ENCODE measurements around the gene LNX1. TPM values are rescaled to one million over a fixed set of nuclear protein-coding genes. Genes with fewer than 3 reads are reported as not detected.

Gene LNX1
- total and polyA plus RNA-seq, 2 of the 8 experiments (the other 6 are each of a cell fraction or from before 2014, with no cell fraction given), result 2.7 to 3.8 TPM

DNA sequence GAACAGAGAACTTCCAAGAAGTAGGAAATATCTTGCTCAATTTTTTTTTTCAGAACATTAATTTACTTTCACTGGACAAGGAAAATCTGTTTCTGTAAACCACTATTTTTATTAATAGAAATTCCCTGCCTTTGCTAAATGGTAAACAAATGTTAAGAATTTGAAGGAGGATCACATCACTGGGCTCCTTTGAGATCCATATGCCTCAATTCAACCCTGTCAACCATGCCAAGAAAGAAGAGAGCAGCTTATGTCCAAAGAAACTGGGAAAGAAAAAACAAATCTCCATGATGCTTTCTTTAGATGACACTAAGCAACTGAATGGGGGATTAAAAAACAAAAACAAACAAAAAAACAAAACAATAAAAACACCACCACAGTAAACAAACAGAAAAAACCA is 47.7 kb downstream of the LNX1 start:
- H3K4me3 ChIP-seq (ENCODE audit: extremely low read depth in 1 of 4, insufficient read depth in 2 of 4, low read depth in 3 of 4, low read length in 4 of 4), result no peak overlapping the region
- no peak overlapping the region for H2BK120ac ChIP-seq (replicated peaks; ENCODE audit: low read depth, low read length)
- no peak overlapping the region for H3K14ac ChIP-seq (ENCODE audit: insufficient read length)
- H3K4ac ChIP-seq (replicated peaks; ENCODE audit: insufficient read length, low read depth, low read length), result no peak overlapping the region
- POLR2A ChIA-PET (ENCODE audit: partially characterized antibody), result no interaction called here
- H3K27me3 ChIP-seq (replicated peaks in 1 of 4; ENCODE audit: control insufficient read depth in 3 of 4, extremely low read depth in 1 of 4, insufficient read depth in 3 of 4, low read length in 3 of 4), result peaks cover 0 to 5% (median 3%) of the 10 kb centered on the region in 4 experiments; a peak in 4 of 7 replicates
- H2AK5ac ChIP-seq (ENCODE audit: low read depth, low read length), result no peak overlapping the region
- H3K23ac ChIP-seq (ENCODE audit: insufficient read length), result no peak overlapping the region
- no peak overlapping the region for H3K18ac ChIP-seq (ENCODE audit: extremely low read depth, low read length)
- CTCF ChIA-PET (ENCODE audit: partially characterized antibody), result interaction anchor here (0.6 to 1.3 kb wide), 5 partner anchors 24 to 690 kb away, joined by 3 to 4 read pairs (median 3); no protein-coding TSS in a partner anchor
- no peaks in the 10 kb centered on the region for H3K9me3 ChIP-seq (ENCODE audit: insufficient read depth in 2 of 2, low read depth in 1 of 2, low read length in 1 of 2)
- H3K36me3 ChIP-seq (ENCODE audit: control insufficient read depth in 2 of 4, insufficient read depth in 4 of 4, low read length in 3 of 4), result no peaks in the 10 kb centered on the region
- no peak overlapping the region for H3K56ac ChIP-seq (replicated peaks; ENCODE audit: insufficient read length, low read depth, low read length)
- no peaks in the 10 kb centered on the region for H3K79me2 ChIP-seq (ENCODE audit: control insufficient read depth in 1 of 2, insufficient read depth in 2 of 2, low read length in 2 of 2)
- peaks cover 0 to 4% (median 0%) of the 10 kb centered on the region in 4 experiments; a peak in 2 of 7 replicates for H3K4me1 ChIP-seq (replicated peaks in 1 of 4; ENCODE audit: control insufficient read depth in 3 of 4, insufficient read depth in 4 of 4, low read length in 3 of 4)
- H2BK20ac ChIP-seq (ENCODE audit: low read length), result no peak overlapping the region
- H2AFZ ChIP-seq (ENCODE audit: low read length), result no peak overlapping the region
- H3K27ac ChIP-seq (ENCODE audit: low read depth, low read length), result no peak overlapping the region
- H4K20me1 ChIP-seq (replicated peaks in 1 of 2; ENCODE audit: control insufficient read depth in 1 of 2, insufficient read depth in 2 of 2, low read length in 2 of 2), result no peaks in the 10 kb centered on the region
- no peak overlapping the region for H4K91ac ChIP-seq (replicated peaks; ENCODE audit: insufficient read length, low read length)
- H3K79me1 ChIP-seq (ENCODE audit: low read depth, low read length), result no peaks in the 10 kb centered on the region
- no peak overlapping the region for H4K5ac ChIP-seq (ENCODE audit: insufficient read length, low read depth, low read length)
- no peaks in the 10 kb centered on the region for H3K23me2 ChIP-seq (ENCODE audit: low read depth, low read length)
- no peak overlapping the region for H4K8ac ChIP-seq (ENCODE audit: extremely low read depth, insufficient read depth, low read length)
- no peak for DNase-seq (ENCODE audit: low read depth in 1 of 2, low spot score in 2 of 2)
- H3K4me2 ChIP-seq (ENCODE audit: insufficient read depth in 1 of 2, low read depth in 2 of 2, low read length in 2 of 2), result no peak overlapping the region
- H2BK15ac ChIP-seq (ENCODE audit: low read length), result no peak overlapping the region
- H3K9ac ChIP-seq (replicated peaks in 1 of 4; ENCODE audit: extremely low read depth in 1 of 4, low read depth in 3 of 4, low read length in 3 of 4), result no peak overlapping the region
- no peak overlapping the region for H2BK12ac ChIP-seq (ENCODE audit: low read depth, low read length)
- no peak overlapping the region for H2BK5ac ChIP-seq (ENCODE audit: low read depth, low read length)
- FAIRE-seq, result no peak
- TF ChIP-seq POLR2A (IDR thresholded peaks at IDR 0.05; ENCODE audit: control extremely low read depth in 1 of 2, low read depth in 2 of 2, low read length in 2 of 2), result no peak
- TF ChIP-seq, protein P1, sequence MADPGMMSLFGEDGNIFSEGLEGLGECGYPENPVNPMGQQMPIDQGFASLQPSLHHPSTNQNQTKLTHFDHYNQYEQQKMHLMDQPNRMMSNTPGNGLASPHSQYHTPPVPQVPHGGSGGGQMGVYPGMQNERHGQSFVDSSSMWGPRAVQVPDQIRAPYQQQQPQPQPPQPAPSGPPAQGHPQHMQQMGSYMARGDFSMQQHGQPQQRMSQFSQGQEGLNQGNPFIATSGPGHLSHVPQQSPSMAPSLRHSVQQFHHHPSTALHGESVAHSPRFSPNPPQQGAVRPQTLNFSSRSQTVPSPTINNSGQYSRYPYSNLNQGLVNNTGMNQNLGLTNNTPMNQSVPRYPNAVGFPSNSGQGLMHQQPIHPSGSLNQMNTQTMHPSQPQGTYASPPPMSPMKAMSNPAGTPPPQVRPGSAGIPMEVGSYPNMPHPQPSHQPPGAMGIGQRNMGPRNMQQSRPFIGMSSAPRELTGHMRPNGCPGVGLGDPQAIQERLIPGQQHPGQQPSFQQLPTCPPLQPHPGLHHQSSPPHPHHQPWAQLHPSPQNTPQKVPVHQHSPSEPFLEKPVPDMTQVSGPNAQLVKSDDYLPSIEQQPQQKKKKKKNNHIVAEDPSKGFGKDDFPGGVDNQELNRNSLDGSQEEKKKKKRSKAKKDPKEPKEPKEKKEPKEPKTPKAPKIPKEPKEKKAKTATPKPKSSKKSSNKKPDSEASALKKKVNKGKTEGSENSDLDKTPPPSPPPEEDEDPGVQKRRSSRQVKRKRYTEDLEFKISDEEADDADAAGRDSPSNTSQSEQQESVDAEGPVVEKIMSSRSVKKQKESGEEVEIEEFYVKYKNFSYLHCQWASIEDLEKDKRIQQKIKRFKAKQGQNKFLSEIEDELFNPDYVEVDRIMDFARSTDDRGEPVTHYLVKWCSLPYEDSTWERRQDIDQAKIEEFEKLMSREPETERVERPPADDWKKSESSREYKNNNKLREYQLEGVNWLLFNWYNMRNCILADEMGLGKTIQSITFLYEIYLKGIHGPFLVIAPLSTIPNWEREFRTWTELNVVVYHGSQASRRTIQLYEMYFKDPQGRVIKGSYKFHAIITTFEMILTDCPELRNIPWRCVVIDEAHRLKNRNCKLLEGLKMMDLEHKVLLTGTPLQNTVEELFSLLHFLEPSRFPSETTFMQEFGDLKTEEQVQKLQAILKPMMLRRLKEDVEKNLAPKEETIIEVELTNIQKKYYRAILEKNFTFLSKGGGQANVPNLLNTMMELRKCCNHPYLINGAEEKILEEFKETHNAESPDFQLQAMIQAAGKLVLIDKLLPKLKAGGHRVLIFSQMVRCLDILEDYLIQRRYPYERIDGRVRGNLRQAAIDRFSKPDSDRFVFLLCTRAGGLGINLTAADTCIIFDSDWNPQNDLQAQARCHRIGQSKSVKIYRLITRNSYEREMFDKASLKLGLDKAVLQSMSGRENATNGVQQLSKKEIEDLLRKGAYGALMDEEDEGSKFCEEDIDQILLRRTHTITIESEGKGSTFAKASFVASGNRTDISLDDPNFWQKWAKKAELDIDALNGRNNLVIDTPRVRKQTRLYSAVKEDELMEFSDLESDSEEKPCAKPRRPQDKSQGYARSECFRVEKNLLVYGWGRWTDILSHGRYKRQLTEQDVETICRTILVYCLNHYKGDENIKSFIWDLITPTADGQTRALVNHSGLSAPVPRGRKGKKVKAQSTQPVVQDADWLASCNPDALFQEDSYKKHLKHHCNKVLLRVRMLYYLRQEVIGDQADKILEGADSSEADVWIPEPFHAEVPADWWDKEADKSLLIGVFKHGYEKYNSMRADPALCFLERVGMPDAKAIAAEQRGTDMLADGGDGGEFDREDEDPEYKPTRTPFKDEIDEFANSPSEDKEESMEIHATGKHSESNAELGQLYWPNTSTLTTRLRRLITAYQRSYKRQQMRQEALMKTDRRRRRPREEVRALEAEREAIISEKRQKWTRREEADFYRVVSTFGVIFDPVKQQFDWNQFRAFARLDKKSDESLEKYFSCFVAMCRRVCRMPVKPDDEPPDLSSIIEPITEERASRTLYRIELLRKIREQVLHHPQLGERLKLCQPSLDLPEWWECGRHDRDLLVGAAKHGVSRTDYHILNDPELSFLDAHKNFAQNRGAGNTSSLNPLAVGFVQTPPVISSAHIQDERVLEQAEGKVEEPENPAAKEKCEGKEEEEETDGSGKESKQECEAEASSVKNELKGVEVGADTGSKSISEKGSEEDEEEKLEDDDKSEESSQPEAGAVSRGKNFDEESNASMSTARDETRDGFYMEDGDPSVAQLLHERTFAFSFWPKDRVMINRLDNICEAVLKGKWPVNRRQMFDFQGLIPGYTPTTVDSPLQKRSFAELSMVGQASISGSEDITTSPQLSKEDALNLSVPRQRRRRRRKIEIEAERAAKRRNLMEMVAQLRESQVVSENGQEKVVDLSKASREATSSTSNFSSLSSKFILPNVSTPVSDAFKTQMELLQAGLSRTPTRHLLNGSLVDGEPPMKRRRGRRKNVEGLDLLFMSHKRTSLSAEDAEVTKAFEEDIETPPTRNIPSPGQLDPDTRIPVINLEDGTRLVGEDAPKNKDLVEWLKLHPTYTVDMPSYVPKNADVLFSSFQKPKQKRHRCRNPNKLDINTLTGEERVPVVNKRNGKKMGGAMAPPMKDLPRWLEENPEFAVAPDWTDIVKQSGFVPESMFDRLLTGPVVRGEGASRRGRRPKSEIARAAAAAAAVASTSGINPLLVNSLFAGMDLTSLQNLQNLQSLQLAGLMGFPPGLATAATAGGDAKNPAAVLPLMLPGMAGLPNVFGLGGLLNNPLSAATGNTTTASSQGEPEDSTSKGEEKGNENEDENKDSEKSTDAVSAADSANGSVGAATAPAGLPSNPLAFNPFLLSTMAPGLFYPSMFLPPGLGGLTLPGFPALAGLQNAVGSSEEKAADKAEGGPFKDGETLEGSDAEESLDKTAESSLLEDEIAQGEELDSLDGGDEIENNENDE (IDR thresholded peaks at IDR 0.05; ENCODE audit: insufficient replicate concordance, low read length), result no peak

Data from H1 (cell line).